Calu3 (cell line): Measurements from ENCODE around the gene MAGEA1. TPM values are rescaled to one million over a fixed set of nuclear protein-coding genes. Genes with fewer than 3 reads are reported as not detected.

ENCODE experiments used
- BruUV-seq: library from RNA; stranded (reverse); fragments of 400-500 nt; replicated peaks from 2 replicates; lab custom pipeline; 2021; lab: Mats Ljungman, UMichigan
- CTCF ChIA-PET: fragments of 300-600 bp; sonication (Branson Sonifier 250); formaldehyde crosslinking; loops from one replicate; lab custom pipeline; 2022; ENCODE audit warnings: antibody characterized with exemption; lab: Charles Lee
- DNase-seq: peaks from one replicate; pipeline ENCODE4 v3.0.0; 2022
- H3K27ac Mint-ChIP-seq: one replicate; pipeline ENCODE4 v1.8.0; 2022; ENCODE audit warnings: mixed read lengths; ENCODE audit not compliant: unreplicated experiment
- H3K27me3 Mint-ChIP-seq: one replicate; pipeline ENCODE4 v1.8.0; 2022; ENCODE audit warnings: mixed read lengths; ENCODE audit not compliant: unreplicated experiment
- H3K36me3 Mint-ChIP-seq: one replicate; pipeline ENCODE4 v1.8.0; 2022; ENCODE audit warnings: mild to moderate bottlenecking, moderate library complexity, mixed read lengths; ENCODE audit not compliant: insufficient read depth, unreplicated experiment
- H3K4me1 Mint-ChIP-seq: one replicate; pipeline ENCODE4 v1.8.0; 2022; ENCODE audit warnings: mild to moderate bottlenecking, low read depth, mixed read lengths; ENCODE audit not compliant: unreplicated experiment
- H3K4me3 Mint-ChIP-seq: one replicate; pipeline ENCODE4 v1.8.0; 2022; ENCODE audit warnings: mild to moderate bottlenecking, low read depth, moderate library complexity, mixed read lengths; ENCODE audit not compliant: unreplicated experiment
- H3K9me3 Mint-ChIP-seq: one replicate; pipeline ENCODE4 v1.8.0; 2022; ENCODE audit warnings: low read depth, mixed read lengths; ENCODE audit not compliant: unreplicated experiment
- CTCF ChIP-seq: fragments of 200-600 bp; IDR thresholded peaks from one replicate; pipeline ENCODE4 v1.8.0; 2022; ENCODE audit warnings: antibody characterized with exemption; ENCODE audit not compliant: unreplicated experiment
- intact Hi-C: fragments of 100-400 bp; cut with micrococcal nuclease; formaldehyde crosslinking; loops from one replicate; pipeline ENCODE4 v1.10.0; 2022; ENCODE audit not compliant: unreplicated experiment
- total RNA-seq: library from RNA; stranded (reverse); gene quantifications from 2 replicates; pipeline ENCODE4 v1.2.3, GENCODE V29; 2022

The MAGEA1 gene
- total RNA-seq, 1 experiment from 2014 or later, result not detected

GRCh38 chrX:153181822-153182221 is 2.7 kb downstream of the MAGEA1 start:
- CTCF ChIA-PET, result no interaction called here
- no peaks in the 10 kb centered on the region for H3K36me3 Mint-ChIP-seq
- no peaks in the 10 kb centered on the region for H3K9me3 Mint-ChIP-seq
- H3K4me1 Mint-ChIP-seq, result no peaks in the 10 kb centered on the region
- no TSS peak for BruUV-seq
- no peak for TF ChIP-seq CTCF
- no peak for DNase-seq
- intact Hi-C loops, result no loop called here
- no peak overlapping the region for H3K27ac Mint-ChIP-seq
- peaks cover 49% of the 10 kb centered on the region for H3K27me3 Mint-ChIP-seq
- no peak overlapping the region for H3K4me3 Mint-ChIP-seq

GRCh38 chrX:153184787-153185186 is 5.7 kb downstream of the MAGEA1 start:
- Mint-ChIP-seq H3K36me3 (no peaks in the 10 kb centered on the region), H3K4me1 (no peaks in the 10 kb centered on the region), H3K4me3 (no peak overlapping the region), H3K27ac (no peak overlapping the region), H3K27me3 (peaks cover 71% of the 10 kb centered on the region), H3K9me3 (no peaks in the 10 kb centered on the region)
- no TSS peak for BruUV-seq
- TF ChIP-seq CTCF, result no peak
- intact Hi-C loops, result no loop called here
- no peak for DNase-seq
- CTCF ChIA-PET, result no interaction called here

GRCh38 chrX:153190381-153190780 is 11.3 kb downstream of the MAGEA1 start:
- CTCF ChIA-PET, result no interaction called here
- H3K27ac Mint-ChIP-seq, result no peak overlapping the region
- intact Hi-C loops, result no loop called here
- no peaks in the 10 kb centered on the region for H3K36me3 Mint-ChIP-seq
- TF ChIP-seq CTCF, result no peak
- H3K4me3 Mint-ChIP-seq, result no peak overlapping the region
- no TSS peak for BruUV-seq
- no peak for DNase-seq
- peaks cover 75% of the 10 kb centered on the region for H3K27me3 Mint-ChIP-seq
- peaks cover 2% of the 10 kb centered on the region for H3K9me3 Mint-ChIP-seq
- no peaks in the 10 kb centered on the region for H3K4me1 Mint-ChIP-seq

GRCh38 chrX:153200462-153200861 is 21.4 kb downstream of the MAGEA1 start:
- no TSS peak for BruUV-seq
- no peaks in the 10 kb centered on the region for H3K4me1 Mint-ChIP-seq
- no peaks in the 10 kb centered on the region for H3K9me3 Mint-ChIP-seq
- no peak for DNase-seq
- no peaks in the 10 kb centered on the region for H3K36me3 Mint-ChIP-seq
- no peak for TF ChIP-seq CTCF
- H3K27me3 Mint-ChIP-seq, result peaks cover 56% of the 10 kb centered on the region
- CTCF ChIA-PET, result no interaction called here
- intact Hi-C loops, result no loop called here
- no peak overlapping the region for H3K27ac Mint-ChIP-seq
- H3K4me3 Mint-ChIP-seq, result no peak overlapping the region
